H1 (cell line): Measurements from ENCODE around the gene CCT3. TPM values are rescaled to one million over a fixed set of nuclear protein-coding genes. Genes with fewer than 3 reads are reported as not detected.

ENCODE experiments used
- CTCF ChIA-PET: fragments of 300-600 bp; sonication (Branson Sonifier 250); formaldehyde crosslinking; loops from one replicate; lab custom pipeline; 2021; ENCODE audit not compliant: partially characterized antibody; lab: Charles Lee
- POLR2A ChIA-PET: fragments of 300-600 bp; sonication (Branson Sonifier 250); formaldehyde crosslinking; loops from one replicate; lab custom pipeline; 2021; ENCODE audit warnings: inconsistent platforms; ENCODE audit not compliant: partially characterized antibody; lab: Charles Lee
- DNase-seq, 2 experiments: peaks; one replicate each; pipeline versions ENCODE4 v3.0.0 to v3.0.0-alpha.2; 2010 to 2022; ENCODE audit warnings: low spot score in 2 of 2, low read depth in 1 of 2, mixed read lengths in 1 of 2
- FAIRE-seq: peaks from 2 replicates; lab custom pipeline; 2011; peaks lifted over from hg19 to GRCh38; lab: Jason Lieb, UNC
- H2AFZ ChIP-seq: 2 replicates; pipeline ENCODE4 v1.8.1; 2012; ENCODE audit warnings: low read length, inconsistent platforms
- H2AK5ac ChIP-seq: 2 replicates; pipeline ENCODE4 v1.6.1; 2013; ENCODE audit warnings: low read depth, low read length
- H2BK120ac ChIP-seq: replicated peaks from 2 replicates; pipeline ENCODE3; 2013; ENCODE audit warnings: low read depth, low read length, inconsistent platforms
- H2BK12ac ChIP-seq: 2 replicates; pipeline ENCODE4 v1.6.1; 2013; ENCODE audit warnings: low read depth, low read length
- H2BK15ac ChIP-seq: 2 replicates; pipeline ENCODE4 v1.6.1; 2013; ENCODE audit warnings: low read length
- H2BK20ac ChIP-seq: 2 replicates; pipeline ENCODE4 v1.6.1; 2013; ENCODE audit warnings: low read length
- H2BK5ac ChIP-seq: 2 replicates; pipeline ENCODE4 v1.6.1; 2013; ENCODE audit warnings: low read depth, low read length
- H3K14ac ChIP-seq: 2 replicates; pipeline ENCODE4 v1.6.1; 2013; ENCODE audit warnings: inconsistent platforms; ENCODE audit not compliant: insufficient read length
- H3K18ac ChIP-seq: 2 replicates; pipeline ENCODE4 v1.6.1; 2013; ENCODE audit warnings: low read length; ENCODE audit errors: extremely low read depth
- H3K23ac ChIP-seq: 2 replicates; pipeline ENCODE4 v1.6.1; 2013; ENCODE audit warnings: inconsistent platforms; ENCODE audit not compliant: insufficient read length
- H3K23me2 ChIP-seq: 2 replicates; pipeline ENCODE4 v1.6.1; 2013; ENCODE audit warnings: low read depth, low read length
- H3K27ac ChIP-seq: 2 replicates; pipeline ENCODE4 v1.6.1; 2011; ENCODE audit warnings: low read depth, low read length, inconsistent platforms
- H3K27me3 ChIP-seq, 4 experiments: replicated peaks in 1 of 4; 1 replicate in 1 of 4; 2 replicates in 3 of 4; pipeline versions ENCODE4 v1.6.1 to v1.8.1; 2011 to 2013; ENCODE audit warnings: low read length in 3 of 4, mild to moderate bottlenecking in 3 of 4, inconsistent platforms in 2 of 4, mixed read lengths in 2 of 4, moderate library complexity in 1 of 4; ENCODE audit not compliant: control insufficient read depth in 3 of 4, insufficient read depth in 3 of 4; ENCODE audit errors: extremely low read depth in 1 of 4
- H3K36me3 ChIP-seq, 4 experiments: 2 replicates each; pipeline versions ENCODE4 v1.6.1 to v1.8.1; 2011 to 2013; ENCODE audit warnings: mild to moderate bottlenecking in 4 of 4, low read length in 3 of 4, moderate library complexity in 2 of 4, control low read depth in 1 of 4, inconsistent platforms in 1 of 4; ENCODE audit not compliant: insufficient read depth in 4 of 4, control insufficient read depth in 2 of 4
- H3K4ac ChIP-seq: replicated peaks from 2 replicates; pipeline ENCODE3; 2013; ENCODE audit warnings: low read length, low read depth, mixed read lengths, inconsistent platforms; ENCODE audit not compliant: insufficient read length
- H3K4me1 ChIP-seq, 4 experiments: replicated peaks in 1 of 4; 1 replicate in 1 of 4; 2 replicates in 3 of 4; pipeline versions ENCODE4 v1.6.1 to v1.8.1; 2011 to 2013; ENCODE audit warnings: low read length in 3 of 4, inconsistent platforms in 2 of 4, mixed read lengths in 1 of 4; ENCODE audit not compliant: insufficient read depth in 4 of 4, control insufficient read depth in 3 of 4
- H3K4me2 ChIP-seq, 2 experiments: 2 replicates each; pipeline versions ENCODE4 v1.6.1 to v1.8.1; 2011 to 2013; ENCODE audit warnings: low read depth in 2 of 2, low read length in 2 of 2, control low read depth in 1 of 2, inconsistent platforms in 1 of 2, mild to moderate bottlenecking in 1 of 2; ENCODE audit not compliant: insufficient read depth in 1 of 2
- H3K4me3 ChIP-seq, 4 experiments: fragments of 200-600, 300-600 bp in 1 of 4; sonication (generic), shearing (Covaris generic), sonication (Bioruptor Twin) in 1 of 4; 2 replicates each; pipeline versions ENCODE4 v1.5.1 to v1.8.1; 2011 to 2016; ENCODE audit warnings: low read length in 4 of 4, low read depth in 3 of 4, control low read depth in 2 of 4, inconsistent platforms in 2 of 4, mild to moderate bottlenecking in 2 of 4, mixed read lengths in 1 of 4, moderate library complexity in 1 of 4; ENCODE audit not compliant: insufficient read depth in 2 of 4; ENCODE audit errors: extremely low read depth in 1 of 4
- H3K56ac ChIP-seq: replicated peaks from 2 replicates; pipeline ENCODE3; 2013; ENCODE audit warnings: low read depth, mild to moderate bottlenecking, mixed read lengths, low read length, inconsistent platforms; ENCODE audit not compliant: insufficient read length
- H3K79me1 ChIP-seq: 2 replicates; pipeline ENCODE4 v1.6.1; 2013; ENCODE audit warnings: low read depth, low read length, control low read depth
- H3K79me2 ChIP-seq, 2 experiments: 2 replicates each; pipeline versions ENCODE4 v1.6.1 to v1.8.1; 2012 to 2013; ENCODE audit warnings: low read length in 2 of 2, mild to moderate bottlenecking in 2 of 2, inconsistent platforms in 1 of 2; ENCODE audit not compliant: insufficient read depth in 2 of 2, control insufficient read depth in 1 of 2
- H3K9ac ChIP-seq, 4 experiments: replicated peaks in 1 of 4; 1 replicate in 1 of 4; 2 replicates in 3 of 4; pipeline versions ENCODE4 v1.6.1 to v1.8.1; 2011 to 2013; ENCODE audit warnings: low read depth in 3 of 4, low read length in 3 of 4, control low read depth in 2 of 4, mild to moderate bottlenecking in 2 of 4, moderate library complexity in 2 of 4, inconsistent platforms in 1 of 4; ENCODE audit errors: extremely low read depth in 1 of 4
- H3K9me3 ChIP-seq, 2 experiments: 2 replicates each; pipeline versions ENCODE4 v1.6.1 to v1.8.1; 2012 to 2013; ENCODE audit warnings: mild to moderate bottlenecking in 2 of 2, moderate library complexity in 2 of 2, control low read depth in 1 of 2, inconsistent platforms in 1 of 2, low read depth in 1 of 2, low read length in 1 of 2, mixed read lengths in 1 of 2; ENCODE audit not compliant: insufficient read depth in 2 of 2
- H4K20me1 ChIP-seq, 2 experiments: replicated peaks in 1 of 2; 2 replicates each; pipeline versions ENCODE3 to v1.8.1; 2011 to 2013; ENCODE audit warnings: inconsistent platforms in 2 of 2, low read length in 2 of 2, mild to moderate bottlenecking in 1 of 2; ENCODE audit not compliant: insufficient read depth in 2 of 2, control insufficient read depth in 1 of 2
- H4K5ac ChIP-seq: 2 replicates; pipeline ENCODE4 v1.6.1; 2013; ENCODE audit warnings: low read length, low read depth, mixed read lengths, inconsistent platforms; ENCODE audit not compliant: insufficient read length
- H4K8ac ChIP-seq: 2 replicates; pipeline ENCODE4 v1.8.0; 2013; ENCODE audit warnings: mild to moderate bottlenecking, moderate library complexity, low read length, inconsistent platforms; ENCODE audit not compliant: insufficient read depth; ENCODE audit errors: extremely low read depth
- H4K91ac ChIP-seq: replicated peaks from 2 replicates; pipeline ENCODE3; 2013; ENCODE audit warnings: low read length, mixed read lengths, inconsistent platforms; ENCODE audit not compliant: insufficient read length
- EP300 ChIP-seq, 2 experiments: IDR thresholded peaks; 1 replicate in 1 of 2; 2 replicates in 1 of 2; pipeline ENCODE4 v1.6.1; 2011 to 2012; ENCODE audit warnings: low read depth in 2 of 2, low read length in 2 of 2, mild to moderate bottlenecking in 2 of 2, borderline replicate concordance in 1 of 2, inconsistent platforms in 1 of 2, moderate library complexity in 1 of 2
- WGBS, 2 experiments: shearing (Covaris generic) in 1 of 2; methylation state at CpG; one replicate each; pipeline versions ENCODE4 v1.1.6 to v1.1.7; 2013 to 2015; ENCODE audit warnings: low lambda C conversion rate in 2 of 2, mixed read lengths in 2 of 2, inconsistent platforms in 1 of 2, low coverage in 1 of 2, missing lambda C conversion rate in 1 of 2; ENCODE audit not compliant: insufficient replicate concordance in 2 of 2, insufficient coverage in 1 of 2, insufficient read length in 1 of 2; ENCODE audit errors: extremely low coverage in 1 of 2, missing lambda C conversion rate in 1 of 2; 5-methylcytosine and 5-hydroxymethylcytosine counted together
- polyA plus RNA-seq, 7 experiments: library from polyadenylated mRNA; depleted of rRNA in 3 of 7; stranded (reverse) in 5 of 7; unstranded in 2 of 7; fragments of >200 nt in 5 of 7; fragments of 200-250 nt in 2 of 7; gene quantifications; 1 replicate in 5 of 7; 2 replicates in 1 of 7; 4 replicates in 1 of 7; pipeline versions ENCODE4 v1.2.1 to v1.2.3, GENCODE V29; 2011 to 2013; ENCODE audit warnings: missing spikeins in 2 of 7, mixed read lengths in 2 of 7
- total RNA-seq: library from RNA; stranded (reverse); fragmentation: NEBNext Ultra II Directional; extraction: Animal tissue kit (Norgen Biotek cat#: 25700); gene quantifications from 2 replicates; pipeline ENCODE4 v1.2.1, GENCODE V29; 2021

CCT3 gene
- total and polyA plus RNA-seq, 2 of the 8 experiments (the other 6 are each of a cell fraction or from before 2014, with no cell fraction given) = 431 to 480 TPM

- no peak overlapping the region for H3K18ac ChIP-seq
- H2BK20ac ChIP-seq = no peak overlapping the region
- H3K27me3 ChIP-seq = no peaks in the 10 kb centered on the region
- no peaks in the 10 kb centered on the region for H3K23me2 ChIP-seq
- H3K27ac ChIP-seq = no peak overlapping the region
- H3K14ac ChIP-seq = no peak overlapping the region
- no peak overlapping the region for H4K8ac ChIP-seq
- POLR2A ChIA-PET = interaction anchor here (1.1 to 1.5 kb wide), 4 partner anchors 8 to 130 kb away, joined by 3 to 5 read pairs (median 3); no protein-coding TSS in a partner anchor
- no peak overlapping the region for H2AK5ac ChIP-seq
- H2BK120ac ChIP-seq = no peak overlapping the region
- H3K9me3 ChIP-seq = peaks cover 0 to 2% of the 10 kb centered on the region in 2 experiments; a peak in 1 of 4 replicates
- no peak overlapping the region for H2BK15ac ChIP-seq
- peaks cover 2 to 3% of the 10 kb centered on the region in 2 experiments for H4K20me1 ChIP-seq
- WGBS, 2 experiments = 94% methylated on average over 4 of the region's 4 CpGs; no CpG with 5 or more reads in 1 of the 2 experiments
- peaks cover 42 to 84% (median 73%) of the 10 kb centered on the region in 4 experiments for H3K36me3 ChIP-seq
- CTCF ChIA-PET = interaction anchor here (0.9 to 1.2 kb wide), 3 partner anchors 18 to 139 kb away, joined by 3 read pairs; no protein-coding TSS in a partner anchor
- H3K4ac ChIP-seq = no peak overlapping the region
- H3K23ac ChIP-seq = no peak overlapping the region
- no peaks in the 10 kb centered on the region for H3K79me1 ChIP-seq
- no peak overlapping the region for H2AFZ ChIP-seq
- H4K5ac ChIP-seq = no peak overlapping the region
- no peaks in the 10 kb centered on the region for H3K4me1 ChIP-seq
- no peak overlapping the region for H2BK12ac ChIP-seq
- no peak overlapping the region for H3K4me3 ChIP-seq
- no peak overlapping the region for H4K91ac ChIP-seq
- H3K9ac ChIP-seq = no peak overlapping the region
- no peak overlapping the region for H3K4me2 ChIP-seq
- no peak for DNase-seq
- H3K56ac ChIP-seq = no peak overlapping the region
- FAIRE-seq = no peak
- no peak overlapping the region for H2BK5ac ChIP-seq
- no peaks in the 10 kb centered on the region for H3K79me2 ChIP-seq
- no peak for TF ChIP-seq EP300 (IDR thresholded peaks at IDR 0.05; ENCODE audit: borderline replicate concordance in 1 of 2, low read depth in 2 of 2, low read length in 2 of 2)
Observed at GRCh38 chr1:156268336-156268735, 69.8 kb downstream of the CCT3 start.
